Activated T-cell treated with anti-CD3 and anti-CD28 coated beads for 4 hours (primary cell): ENCODE measurements around the gene CTDSP1.
A peak's percentile ranks its signal among the peaks of the same experiment; 100 is the strongest.

Source experiments
- DNase-seq: peaks from one replicate; pipeline ENCODE4 v3.0.0-alpha.2; 2020

Gene CTDSP1, protein sequence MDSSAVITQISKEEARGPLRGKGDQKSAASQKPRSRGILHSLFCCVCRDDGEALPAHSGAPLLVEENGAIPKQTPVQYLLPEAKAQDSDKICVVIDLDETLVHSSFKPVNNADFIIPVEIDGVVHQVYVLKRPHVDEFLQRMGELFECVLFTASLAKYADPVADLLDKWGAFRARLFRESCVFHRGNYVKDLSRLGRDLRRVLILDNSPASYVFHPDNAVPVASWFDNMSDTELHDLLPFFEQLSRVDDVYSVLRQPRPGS

DNA sequence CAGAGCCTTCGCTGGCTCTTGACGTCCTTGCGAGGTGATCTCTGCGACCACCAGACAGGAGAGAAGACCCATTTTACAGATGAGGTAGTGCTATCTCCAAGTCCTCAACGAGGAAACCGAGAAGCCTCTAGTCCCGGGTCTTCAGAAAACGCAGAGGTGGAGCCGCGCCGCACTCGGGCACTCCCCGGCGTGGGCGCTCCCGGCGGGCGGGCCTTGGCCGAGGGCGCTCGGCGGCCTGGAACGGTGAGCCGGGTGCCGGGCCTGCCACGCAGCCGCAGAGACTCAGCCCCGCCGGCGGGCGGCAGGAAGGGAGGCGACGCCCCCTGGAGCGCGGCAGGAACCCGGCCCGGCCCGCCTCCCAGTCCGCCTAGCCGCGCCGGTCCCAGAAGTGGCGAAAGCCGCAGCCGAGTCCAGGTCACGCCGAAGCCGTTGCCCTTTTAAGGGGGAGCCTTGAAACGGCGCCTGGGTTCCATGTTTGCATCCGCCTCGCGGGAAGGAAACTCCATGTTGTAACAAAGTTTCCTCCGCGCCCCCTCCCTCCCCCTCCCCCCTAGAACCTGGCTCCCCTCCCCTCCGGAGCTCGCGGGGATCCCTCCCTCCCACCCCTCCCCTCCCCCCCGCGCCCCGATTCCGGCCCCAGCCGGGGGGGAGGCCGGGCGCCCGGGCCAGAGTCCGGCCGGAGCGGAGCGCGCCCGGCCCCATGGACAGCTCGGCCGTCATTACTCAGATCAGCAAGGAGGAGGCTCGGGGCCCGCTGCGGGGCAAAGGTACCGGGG, at the start of gene CTDSP1:
Gene CTDSP1 (plus strand): TSS at position 478 of the 776 bp plus-strand sequence. CDS start 223 bp downstream, at position 701.
- peak; percentile 89 for DNase-seq

- DNase-seq = no peak
Measured at GRCh38 chr2:218354045-218354444, 45.6 kb upstream of the CTDSP1 start.

DNA sequence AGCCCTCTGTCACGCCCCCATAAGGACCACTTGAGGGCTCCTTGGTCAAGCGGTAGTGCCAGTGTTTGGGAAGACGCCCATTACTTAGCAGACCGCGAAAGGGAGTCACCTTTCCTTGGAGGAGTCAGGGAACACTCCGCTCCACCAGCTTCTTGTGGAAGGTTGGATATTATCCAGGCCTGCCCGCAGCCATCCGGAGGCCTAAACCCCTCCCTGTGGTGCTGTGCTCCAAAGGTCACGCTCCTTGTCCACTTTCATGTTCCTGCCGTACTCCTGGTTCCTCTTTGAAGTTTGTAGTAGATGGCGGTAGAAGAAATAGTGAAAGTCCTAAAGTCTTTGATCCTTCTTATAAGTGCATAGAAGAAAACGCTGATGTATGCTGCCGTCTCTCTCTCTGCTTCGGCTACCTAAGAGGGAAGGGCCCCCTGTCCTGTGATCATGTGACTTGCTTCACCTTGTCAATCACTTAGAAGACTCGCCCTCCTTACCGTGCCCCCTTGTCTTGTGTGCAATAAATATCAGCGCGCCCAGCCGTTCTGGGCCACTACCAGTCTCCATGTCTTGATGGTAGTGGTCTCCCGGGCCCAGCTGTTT, 44.7 kb upstream of the CTDSP1 start:
- no peak for DNase-seq

- DNase-seq = no peak
Measured at GRCh38 chr2:218357236-218358177, 42.2 kb upstream of the CTDSP1 start.

GRCh38 chr2:218360453-218360852, 39.2 kb upstream of the CTDSP1 start:
- no peak for DNase-seq

GRCh38 chr2:218362606-218363005, 37.1 kb upstream of the CTDSP1 start:
- DNase-seq = no peak

- DNase-seq = no peak
Measured at GRCh38 chr2:218363736-218364135, 35.9 kb upstream of the CTDSP1 start.

DNA sequence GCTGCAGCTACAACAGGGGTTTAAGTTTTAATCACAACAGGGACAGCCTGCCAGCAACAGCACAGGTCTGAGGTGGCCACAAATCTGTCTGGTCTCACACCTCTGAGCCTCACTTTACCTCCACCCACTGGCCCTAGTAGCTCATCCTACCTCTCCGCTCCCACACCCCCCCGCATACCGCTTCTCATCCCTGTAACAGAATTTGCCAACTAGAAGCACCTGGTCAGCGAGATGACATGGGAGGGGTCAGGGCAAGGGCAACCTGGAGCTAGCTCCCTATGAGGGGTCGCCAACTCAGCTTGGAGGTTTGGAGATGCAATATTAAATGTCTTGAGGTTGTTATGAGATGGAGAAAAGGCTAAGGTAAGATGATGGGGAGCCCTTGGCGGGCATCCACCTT, 35.5 kb upstream of the CTDSP1 start:
- no peak for DNase-seq

DNA sequence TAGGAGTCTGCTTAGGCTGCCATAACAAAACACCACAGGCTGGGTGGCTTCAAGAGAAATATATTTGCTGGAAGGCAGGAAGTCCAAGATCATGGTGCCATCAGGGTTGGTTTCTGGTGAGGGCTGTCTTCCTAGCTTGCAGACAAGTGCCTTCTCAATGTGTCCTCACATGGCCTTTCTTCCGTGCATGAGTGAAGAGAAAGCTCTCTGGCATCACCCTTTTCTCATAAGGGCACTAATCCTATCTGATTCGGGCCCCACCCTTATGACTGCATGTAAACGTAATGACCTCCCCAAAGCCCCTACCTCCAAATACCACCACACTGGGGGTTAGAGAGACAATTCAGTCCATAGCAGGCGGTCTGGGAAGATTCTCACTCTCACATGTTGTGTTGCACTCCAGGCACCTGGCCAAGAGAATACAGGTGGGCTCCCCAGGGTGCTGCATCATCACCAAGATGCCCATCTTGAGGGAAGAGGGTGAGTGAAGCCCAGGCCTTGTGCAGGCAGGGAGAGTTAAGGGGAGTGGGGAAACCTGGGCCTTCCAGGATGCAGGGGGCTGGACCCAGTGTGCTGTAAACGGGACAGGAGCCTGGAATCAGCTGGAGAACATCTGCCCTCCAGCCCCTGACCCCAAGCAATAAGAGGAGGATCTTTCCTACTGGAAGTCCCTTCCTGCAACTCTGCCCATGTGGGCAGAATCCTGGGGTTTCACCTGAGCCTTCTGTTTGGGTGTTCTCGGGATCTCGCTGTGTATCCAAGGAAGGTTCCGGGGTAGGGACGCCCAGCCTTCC, 32.9 kb upstream of the CTDSP1 start:
- no peak for DNase-seq

GRCh38 chr2:218367415-218368149, 32.1 kb upstream of the CTDSP1 start:
- DNase-seq = peak; percentile 25

- DNase-seq = no peak
Measured at GRCh38 chr2:218368150-218368528, 31.5 kb upstream of the CTDSP1 start.

DNA sequence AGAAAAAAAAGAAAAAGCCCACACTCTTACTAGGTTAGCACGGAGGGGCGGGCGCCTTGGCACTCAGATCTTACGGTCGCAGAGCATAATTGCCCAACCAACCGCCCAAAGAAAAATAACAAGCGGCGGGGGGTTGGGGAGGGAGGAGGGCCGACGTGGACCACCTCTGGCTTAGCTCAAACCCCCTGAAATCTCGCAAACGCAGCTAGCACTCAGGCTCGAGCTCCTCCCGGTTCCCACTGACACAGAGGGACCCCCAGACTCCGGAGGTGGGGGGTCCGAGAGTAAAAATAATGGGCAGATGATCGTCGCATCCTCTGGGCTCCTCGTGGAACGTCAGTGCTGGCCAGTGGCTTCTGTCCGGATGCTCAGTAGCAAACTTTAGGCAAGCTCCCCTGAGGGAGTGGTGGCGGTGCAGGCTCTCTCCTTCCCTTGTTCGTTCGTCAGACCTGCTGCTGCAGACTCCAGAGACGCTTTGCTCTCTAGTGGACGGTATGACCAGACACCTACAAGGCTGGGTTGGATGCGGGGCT, 31.0 kb upstream of the CTDSP1 start:
- DNase-seq = no peak

GRCh38 chr2:218369330-218369729, 30.3 kb upstream of the CTDSP1 start:
- no peak for DNase-seq

DNA sequence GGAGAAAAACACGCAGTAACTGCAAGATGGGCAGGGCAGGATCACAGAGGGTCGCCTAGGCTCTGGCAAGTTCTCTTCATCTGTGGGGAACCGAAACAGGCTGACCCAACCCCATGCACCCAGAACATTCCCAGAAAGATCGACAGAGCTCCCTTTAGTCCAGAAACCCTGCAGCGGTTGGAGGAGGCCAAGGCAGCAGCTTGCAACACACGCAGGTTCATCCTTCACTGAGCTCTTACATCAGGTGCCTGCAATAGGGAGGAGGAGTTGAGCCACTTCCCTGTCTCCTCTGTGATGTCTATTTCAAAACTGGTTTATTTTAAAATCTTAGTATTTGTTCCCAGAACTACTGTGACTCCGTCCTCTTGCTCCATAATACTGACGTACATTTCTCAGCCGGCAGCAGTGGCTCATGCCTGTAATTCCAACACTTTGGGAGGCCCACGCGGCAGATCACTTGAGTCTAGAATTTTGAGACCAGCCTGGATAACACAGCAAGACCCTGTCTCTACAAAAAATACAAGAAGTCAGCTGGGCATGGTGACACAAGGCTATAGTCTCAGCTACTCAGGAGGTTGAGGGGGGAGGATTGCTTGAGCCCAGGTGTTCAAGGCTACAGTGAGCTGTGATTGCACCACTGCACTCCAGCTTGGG, 29.1 kb upstream of the CTDSP1 start:
- DNase-seq = no peak

- no peak for DNase-seq
Measured at GRCh38 chr2:218371983-218372350, 27.7 kb upstream of the CTDSP1 start.

DNA sequence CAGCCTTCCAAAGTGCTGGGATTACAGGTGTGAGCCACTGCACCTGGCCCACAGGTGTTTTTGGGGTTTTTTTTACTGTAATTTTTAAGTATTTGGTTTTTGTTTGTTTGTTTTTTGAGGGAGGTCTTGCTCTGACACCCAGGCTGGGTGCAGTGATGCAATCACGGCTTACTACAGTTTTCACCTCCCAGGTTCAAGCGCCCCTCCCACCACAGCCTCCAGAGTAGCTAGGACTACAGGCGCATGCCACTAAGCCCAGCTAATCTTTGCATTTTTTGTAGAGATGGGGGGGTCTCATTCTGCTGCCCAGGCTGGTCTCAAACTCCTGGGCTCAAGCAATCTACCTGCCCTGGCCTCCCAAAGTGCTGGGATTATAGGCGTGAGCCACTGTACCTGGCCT, 24.9 kb upstream of the CTDSP1 start:
- no peak for DNase-seq

DNA sequence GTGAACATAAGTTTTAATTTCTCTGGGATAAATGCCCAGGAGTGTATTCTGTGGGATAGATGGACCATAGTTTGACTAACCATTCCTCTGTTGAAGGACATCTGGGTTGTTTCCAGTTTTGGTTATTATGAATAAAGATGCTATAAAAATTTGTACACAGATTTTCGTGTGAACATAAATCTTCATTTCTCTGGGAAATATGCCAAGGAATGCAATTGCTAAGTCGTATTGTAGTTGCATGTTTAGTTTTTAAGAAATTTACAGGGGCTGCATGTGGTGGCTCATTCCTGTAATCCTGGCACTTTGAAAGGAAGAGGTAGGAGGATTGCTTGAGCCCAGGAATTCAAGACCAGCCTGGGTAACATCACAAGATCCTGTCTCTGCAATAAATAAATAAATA, 24.5 kb upstream of the CTDSP1 start:
- DNase-seq = no peak

GRCh38 chr2:218378053-218378452, 21.6 kb upstream of the CTDSP1 start:
- DNase-seq = no peak

- no peak for DNase-seq
Measured at GRCh38 chr2:218381916-218382366, 17.7 kb upstream of the CTDSP1 start, which contains the start of gene SLC11A1. Gene SLC11A1, plus strand, starts transcription at chr2:218382273. Its CDS starts 96 bp downstream, at chr2:218382369.

- DNase-seq = no peak
Measured at GRCh38 chr2:218382785-218383184, 16.9 kb upstream of the CTDSP1 start.
